ENCODE data around the gene POLE2. TPM values are rescaled to one million over a fixed set of nuclear protein-coding genes. Genes with fewer than 3 reads are reported as not detected.

The POLE2 gene
- total and polyA plus RNA-seq, 2 of the 4 experiments (the other 2 are of a cell fraction), result 12.2 to 12.3 TPM

DNA sequence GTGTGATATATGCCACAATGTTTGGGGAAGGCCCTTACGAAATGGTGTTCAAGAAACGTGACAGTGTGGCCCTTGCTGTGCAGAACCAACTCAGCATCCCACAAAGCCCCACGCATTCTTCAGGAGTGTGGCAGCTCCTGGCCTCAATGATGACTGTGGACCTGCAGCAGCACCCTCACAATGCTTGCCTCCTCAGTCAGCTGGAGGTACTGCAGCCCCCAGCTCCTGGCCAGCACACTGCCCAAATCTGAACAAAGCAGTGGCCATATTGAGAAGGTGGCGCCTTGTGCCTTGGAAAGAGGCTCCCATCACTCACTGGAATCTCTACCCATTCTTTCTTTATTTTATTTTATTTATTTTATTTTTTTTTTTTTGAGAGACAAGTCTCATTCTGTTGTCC, 10.4 kb downstream of the POLE2 start:
- Histone ChIP-seq H3K4me2 (ENCODE audit: low read depth, low read length) (no peak overlapping the region), H2BK15ac (ENCODE audit: low read depth, low read length) (no peak overlapping the region), H3K4me1 (ENCODE audit: control insufficient read depth, insufficient read depth, low read length) (no peaks in the 10 kb centered on the region), H3K27ac (ENCODE audit: insufficient read depth, low read length) (no peak overlapping the region), H4K8ac (ENCODE audit: low read depth in 2 of 2, low read length in 2 of 2) (no peak overlapping the region), H3K56ac (ENCODE audit: extremely low read depth, insufficient read depth, low read length) (no peak overlapping the region), H2AK5ac (ENCODE audit: low read depth, low read length) (no peak overlapping the region), H3K9ac (ENCODE audit: low read depth, low read length) (no peak overlapping the region), H4K5ac (ENCODE audit: low read depth, low read length) (no peak overlapping the region), H3K9me1 (ENCODE audit: insufficient read depth, low read length) (peaks cover 6% of the 10 kb centered on the region), H2BK20ac (ENCODE audit: low read depth, low read length) (no peak overlapping the region), H3K79me1 (ENCODE audit: low read depth in 1 of 2, low read length in 2 of 2) (peaks cover 3 to 19% of the 10 kb centered on the region in 2 experiments; a peak in 3 of 4 replicates), H2BK5ac (ENCODE audit: low read depth, low read length, poor library complexity, severe bottlenecking) (no peak overlapping the region), H4K91ac (ENCODE audit: insufficient read depth, low read depth, low read length) (no peak overlapping the region), H3K23ac (ENCODE audit: low read depth, low read length) (no peak overlapping the region), H3K27me3 (ENCODE audit: control insufficient read depth, insufficient read depth, low read length) (no peaks in the 10 kb centered on the region), H4K20me1 (ENCODE audit: insufficient read depth, low read length) (no peaks in the 10 kb centered on the region; the same call in 1 of the 2 replicates), H3K14ac (replicated peaks; ENCODE audit: low read depth, low read length) (no peak overlapping the region), H2BK120ac (ENCODE audit: low read depth, low read length) (no peak overlapping the region), H2AFZ (replicated peaks; ENCODE audit: low read length, poor library complexity) (peak overlapping the region; percentile 21), H3K18ac (ENCODE audit: low read depth, low read length) (no peak overlapping the region), H3K36me3 (ENCODE audit: control insufficient read depth, insufficient read depth, low read length) (0 out of 2 replicates have a peak, but pooled peaks cover 2% of the 10 kb centered on the region), H3K4ac (ENCODE audit: low read depth, low read length) (no peak overlapping the region), H3K4me3 (ENCODE audit: insufficient read depth, low read depth, low read length) (no peak overlapping the region), H2AK9ac (replicated peaks; ENCODE audit: low read depth, low read length, poor library complexity) (no peak overlapping the region), H3K9me3 (ENCODE audit: control insufficient read depth, insufficient read depth, low read length) (no peaks in the 10 kb centered on the region)
- in situ Hi-C loops (cut with MboI; ENCODE audit: low sequenced_read_pairs), result no loop called here
- dilution Hi-C loops (cut with HindIII; ENCODE audit: low sequenced_read_pairs, unreplicated experiment), result no loop called here
- TF ChIP-seq FOS (IDR thresholded peaks at IDR 0.05; ENCODE audit: low read depth, low read length), result no peak
- ATAC-seq (ENCODE audit: low read depth), result no peak
- BruUV-seq (replicated peaks), result no TSS peak
- CTCF ChIA-PET, result interaction anchor here (0.5 to 1.2 kb wide), 3 partner anchors 33 to 106 kb away, joined by 3 to 8 read pairs (median 4); no protein-coding TSS in a partner anchor
- intact Hi-C loops (cut with micrococcal nuclease), result no loop called here
- POLR2A ChIA-PET (ENCODE audit: unreplicated experiment), result interaction anchor here (0.6 kb wide), 1 partner anchor 33 kb away, joined by 3 read pairs; no protein-coding TSS in a partner anchor
- WGBS, 2 experiments (ENCODE audit: extremely low coverage in 2 of 2, insufficient read length in 1 of 2), result no CpG with 5 or more reads among the region's 4 CpGs
- no peak for DNase-seq

Measured in IMR-90 (cell line).